SHP77 treated with DMSO at 0.1 percent for 48 hours (cell line): ENCODE measurements around the gene GPC3.
"Not testable (repeated sequence)": the region's sequence is repeated elsewhere in the genome, so short reads cannot be mapped to it uniquely, and the experiment has no call there.

ENCODE experiments used
- DNase-seq: peaks from one replicate; lab custom pipeline; 2025; lab: John Stamatoyannopoulos, UW

GPC3 gene

DNA sequence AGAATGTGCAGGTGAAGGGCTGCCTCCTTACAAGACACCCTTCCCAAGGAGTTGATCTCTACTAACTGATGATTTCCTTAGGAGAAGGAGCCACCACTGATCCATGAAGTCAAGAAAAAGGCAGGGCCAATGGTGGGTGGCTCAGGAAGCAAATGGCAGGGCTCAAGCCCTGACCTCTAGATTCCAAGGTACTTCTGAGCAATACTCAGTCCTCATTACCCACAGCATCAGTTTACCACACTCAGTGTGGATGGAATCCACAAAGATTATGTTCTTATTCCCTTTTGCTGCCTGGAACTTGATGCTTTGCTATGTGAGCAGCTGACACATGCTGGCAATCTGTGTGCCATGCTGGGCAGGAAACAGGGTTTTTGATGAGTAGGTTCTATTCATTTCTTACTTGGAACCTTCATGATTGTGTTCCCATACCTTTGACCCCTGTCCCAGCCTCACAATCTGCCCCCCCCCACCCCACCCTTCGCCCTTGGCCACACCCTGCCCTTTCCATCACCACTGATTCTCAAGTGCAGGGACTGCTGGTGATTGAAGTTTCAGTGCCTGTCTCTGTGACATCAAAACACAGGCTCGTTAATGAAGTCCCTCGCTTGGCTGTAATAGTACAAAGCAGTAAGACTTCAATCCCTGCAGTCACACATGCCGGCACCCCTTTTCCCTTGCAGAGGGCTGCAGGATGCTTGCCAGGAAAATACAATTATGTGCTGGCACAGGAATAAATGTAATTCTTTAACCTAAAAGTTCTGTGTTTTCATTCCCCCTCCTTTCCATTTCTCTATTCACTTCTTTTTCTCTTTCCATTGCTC lies 434.5 kb downstream of the GPC3 start:
- no peak for DNase-seq

- no peak for DNase-seq
Observed at GRCh38 chrX:133549295-133549933, 436.0 kb downstream of the GPC3 start.

DNA sequence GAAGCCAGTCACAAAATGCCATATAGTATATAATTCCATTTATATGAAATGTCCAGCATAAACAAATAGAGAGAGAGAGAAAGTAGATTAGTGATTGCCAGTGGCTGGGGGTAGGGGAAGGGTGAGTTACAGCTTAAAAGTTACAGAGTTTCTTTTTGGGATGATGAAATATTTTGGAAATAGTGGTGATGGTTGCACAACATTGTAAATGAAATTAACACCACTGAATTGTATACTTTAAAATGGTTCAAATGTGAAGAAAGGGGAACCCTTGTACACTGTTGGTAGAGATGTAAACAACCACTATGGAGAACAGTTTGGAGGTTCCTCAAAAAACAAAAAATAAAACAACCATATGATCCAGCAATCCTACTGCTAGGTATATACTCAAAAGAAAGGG lies 439.0 kb downstream of the GPC3 start:
- DNase-seq: no peak

GRCh38 chrX:133544778-133545177 lies 440.6 kb downstream of the GPC3 start:
- no peak for DNase-seq

- DNase-seq: no peak
Observed at GRCh38 chrX:133544115-133544514, 441.3 kb downstream of the GPC3 start.

GRCh38 chrX:133543654-133544053 lies 441.7 kb downstream of the GPC3 start:
- no peak for DNase-seq

DNA sequence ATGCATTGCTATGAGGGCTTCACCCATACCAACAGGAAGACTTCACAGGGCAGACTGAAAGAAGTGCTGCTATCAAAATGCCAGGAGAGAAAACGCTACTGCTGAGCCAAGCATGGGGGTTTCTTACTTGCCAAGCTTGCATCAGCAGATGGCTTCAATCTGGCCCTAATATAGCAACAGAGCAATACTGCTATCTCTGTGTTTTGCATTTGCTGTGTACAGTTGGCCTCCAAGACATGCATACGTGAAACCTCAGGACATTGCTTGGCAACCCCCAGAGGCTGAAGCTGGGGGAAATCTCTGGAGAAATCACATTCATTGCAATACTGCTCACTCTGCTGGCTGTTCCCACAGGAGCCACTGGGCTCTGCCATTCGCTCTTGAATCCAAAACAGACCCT lies 442.9 kb downstream of the GPC3 start:
- DNase-seq: no peak

GRCh38 chrX:133541021-133541420 lies 444.4 kb downstream of the GPC3 start:
- DNase-seq: no peak

DNA sequence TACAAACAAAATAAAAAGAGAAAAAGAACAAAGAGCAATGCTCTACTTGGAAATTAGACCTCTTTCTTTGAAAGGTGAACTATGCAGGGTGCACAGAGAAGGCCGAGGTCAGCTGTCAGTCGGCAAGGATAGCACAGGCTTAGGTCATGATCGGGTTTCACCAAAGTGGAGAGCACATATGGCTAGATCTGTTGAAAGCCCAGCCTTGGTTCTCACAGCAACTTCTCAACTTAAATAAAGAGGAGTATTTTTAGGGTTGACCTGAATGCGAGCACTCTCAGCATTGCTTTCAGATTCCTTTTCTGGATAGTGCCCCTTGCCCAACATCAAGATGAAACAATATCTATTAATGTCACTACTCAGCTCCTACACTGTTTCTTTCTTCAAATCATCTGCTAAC lies 447.2 kb downstream of the GPC3 start:
- no peak for DNase-seq

- DNase-seq: no peak
Observed at GRCh38 chrX:133537142-133537541, 448.3 kb downstream of the GPC3 start.

DNA sequence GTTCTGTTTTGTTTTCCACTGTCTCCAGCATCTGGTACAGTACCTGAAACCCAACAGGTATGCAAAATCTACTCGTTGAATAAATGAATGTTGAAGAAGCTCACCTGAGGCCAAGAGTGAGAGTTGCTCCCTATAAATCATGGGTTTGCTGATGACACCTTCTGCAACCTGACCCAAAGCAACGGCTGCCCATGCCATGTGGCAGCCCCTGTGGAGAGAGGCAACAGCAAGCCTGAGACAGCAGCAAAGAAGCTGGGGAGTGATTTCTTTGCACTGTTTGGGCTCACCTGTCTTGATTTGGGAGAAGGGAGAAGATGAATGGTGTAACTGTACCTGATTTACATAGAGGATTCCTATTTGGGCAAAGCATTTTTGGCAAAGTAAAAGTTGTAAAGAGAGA lies 450.3 kb downstream of the GPC3 start:
- DNase-seq: no peak

GRCh38 chrX:133534172-133534571 lies 451.2 kb downstream of the GPC3 start:
- DNase-seq: no peak

- DNase-seq: no peak
Observed at GRCh38 chrX:133533249-133533648, 452.1 kb downstream of the GPC3 start.

DNA sequence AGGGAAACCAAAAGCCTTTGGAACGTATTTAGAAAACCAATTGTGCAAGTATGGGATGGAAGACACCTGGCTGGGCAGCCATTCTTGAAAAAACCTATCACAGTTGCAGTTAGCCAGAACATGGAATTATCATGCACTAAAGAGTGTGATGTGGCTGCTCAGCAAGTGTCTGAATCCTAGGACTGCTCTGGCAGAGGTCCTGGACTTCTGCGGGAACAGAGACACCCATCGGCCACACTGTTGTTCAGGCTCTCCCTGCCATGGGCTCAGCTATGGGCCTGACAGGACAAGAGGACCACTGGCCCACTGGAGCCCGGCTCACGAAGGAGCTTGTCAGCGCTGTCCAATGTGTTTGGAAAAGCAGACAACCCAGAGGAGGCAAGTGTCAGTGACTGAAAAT lies 454.4 kb downstream of the GPC3 start:
- DNase-seq: no peak

DNA sequence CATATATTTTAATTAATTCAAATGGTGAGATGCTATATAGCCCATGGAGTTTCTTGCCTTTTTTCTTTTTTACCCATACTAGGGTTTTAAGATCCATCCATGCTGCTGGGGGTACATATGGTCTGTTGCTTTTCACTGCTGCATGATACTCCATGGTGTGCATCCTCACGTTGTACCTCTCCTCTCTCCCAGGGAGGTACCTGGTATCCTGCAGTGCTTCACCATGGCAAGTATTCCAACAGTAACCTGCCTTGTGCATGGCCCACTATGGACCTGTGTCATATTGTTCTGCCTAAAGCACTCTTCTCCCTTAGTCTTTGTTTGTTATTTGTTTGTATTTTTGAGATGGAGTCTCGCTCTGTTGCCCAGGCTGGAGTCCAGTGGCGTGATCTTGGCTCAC lies 455.8 kb downstream of the GPC3 start:
- no peak for DNase-seq

GRCh38 chrX:133527825-133528224 lies 457.6 kb downstream of the GPC3 start:
- DNase-seq: no peak

DNA sequence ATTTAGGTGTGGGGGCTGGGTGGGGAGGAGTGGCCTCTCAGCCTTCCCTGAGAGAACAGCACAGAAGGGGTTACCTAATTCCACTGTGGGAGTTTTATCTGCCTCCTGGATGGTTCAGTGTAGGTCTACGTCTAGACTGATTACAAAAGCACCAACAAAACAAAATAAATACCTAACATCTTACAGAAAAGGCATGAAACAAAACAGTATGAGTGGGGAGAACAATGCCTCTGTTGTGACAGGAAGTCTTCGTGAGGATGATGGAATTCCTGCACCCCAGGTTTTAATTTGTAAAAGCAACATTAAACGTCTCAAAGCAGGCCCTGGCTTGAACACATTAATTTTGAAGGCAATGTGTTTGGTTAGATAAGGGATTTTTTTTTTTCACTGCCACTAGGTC lies 458.0 kb downstream of the GPC3 start:
- no peak for DNase-seq

DNA sequence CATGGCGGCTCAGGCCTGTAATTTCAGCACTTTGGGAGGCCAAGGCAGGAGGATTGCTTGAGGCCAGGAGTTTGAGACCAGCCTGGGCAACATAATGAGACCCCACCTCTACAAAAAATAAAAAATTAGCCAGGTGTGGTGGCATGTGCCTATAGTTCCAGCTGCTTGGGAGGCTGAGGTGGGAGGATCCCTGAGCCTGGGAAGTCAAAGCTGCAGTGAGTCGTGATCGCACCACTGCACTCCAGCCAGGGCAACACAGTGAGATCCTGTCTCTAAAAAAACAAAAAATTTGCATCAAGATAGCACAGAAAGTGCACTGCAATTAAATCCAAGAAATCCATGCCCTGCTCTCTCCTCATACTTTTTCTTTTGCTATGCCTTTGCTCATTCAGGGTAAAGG lies 458.6 kb downstream of the GPC3 start:
- not testable (repeated sequence) for DNase-seq

DNA sequence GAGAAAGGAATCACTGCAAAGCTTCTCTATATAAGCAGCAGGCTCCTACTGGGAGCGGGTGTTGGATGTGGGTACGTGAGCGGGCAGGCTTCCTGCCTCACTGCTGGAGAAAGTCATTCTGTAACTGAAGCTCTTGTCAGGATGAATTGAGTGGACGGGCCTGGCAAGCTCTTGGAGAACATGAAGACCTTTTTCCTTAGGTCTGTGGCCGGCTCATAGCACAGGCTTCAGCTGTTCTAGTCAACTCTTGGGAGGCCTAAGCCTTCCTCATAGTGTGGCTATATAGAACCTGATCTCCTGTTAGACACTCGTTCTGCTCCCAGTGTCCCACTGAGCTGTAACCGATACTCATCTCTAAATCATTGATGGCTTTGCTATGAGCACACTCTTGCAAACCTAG lies 461.9 kb downstream of the GPC3 start:
- no peak for DNase-seq

- no peak for DNase-seq
Observed at GRCh38 chrX:133523081-133523487, 462.3 kb downstream of the GPC3 start.

GRCh38 chrX:133516686-133517085 lies 468.7 kb downstream of the GPC3 start:
- DNase-seq: no peak

GRCh38 chrX:133514486-133514885 lies 470.9 kb downstream of the GPC3 start:
- no peak for DNase-seq

DNA sequence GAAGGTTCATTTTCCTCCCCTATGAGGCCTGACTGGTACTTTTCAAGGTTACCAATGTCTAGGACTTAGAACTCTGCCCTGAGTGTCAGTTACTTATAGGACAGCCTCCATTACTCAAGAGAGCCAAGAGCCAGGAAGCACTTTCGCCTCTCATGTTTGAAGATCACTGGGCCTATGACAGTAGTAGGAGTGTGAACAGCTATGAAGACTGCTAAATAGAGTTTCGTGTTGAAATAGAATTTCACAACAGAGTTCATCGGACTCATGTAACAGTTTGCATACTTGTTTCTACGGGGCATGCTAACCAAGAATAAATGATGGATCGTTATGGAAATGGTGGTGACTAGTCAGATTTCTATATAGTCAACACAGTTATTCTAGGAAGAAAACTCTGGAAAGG lies 472.3 kb downstream of the GPC3 start:
- DNase-seq: no peak

GRCh38 chrX:133511041-133511440 lies 474.4 kb downstream of the GPC3 start:
- no peak for DNase-seq
